ENCODE results near the gene MTX3.

MTX3 gene, protein sequence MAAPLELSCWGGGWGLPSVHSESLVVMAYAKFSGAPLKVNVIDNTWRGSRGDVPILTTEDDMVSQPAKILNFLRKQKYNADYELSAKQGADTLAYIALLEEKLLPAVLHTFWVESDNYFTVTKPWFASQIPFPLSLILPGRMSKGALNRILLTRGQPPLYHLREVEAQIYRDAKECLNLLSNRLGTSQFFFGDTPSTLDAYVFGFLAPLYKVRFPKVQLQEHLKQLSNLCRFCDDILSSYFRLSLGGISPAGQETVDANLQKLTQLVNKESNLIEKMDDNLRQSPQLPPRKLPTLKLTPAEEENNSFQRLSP

DNA sequence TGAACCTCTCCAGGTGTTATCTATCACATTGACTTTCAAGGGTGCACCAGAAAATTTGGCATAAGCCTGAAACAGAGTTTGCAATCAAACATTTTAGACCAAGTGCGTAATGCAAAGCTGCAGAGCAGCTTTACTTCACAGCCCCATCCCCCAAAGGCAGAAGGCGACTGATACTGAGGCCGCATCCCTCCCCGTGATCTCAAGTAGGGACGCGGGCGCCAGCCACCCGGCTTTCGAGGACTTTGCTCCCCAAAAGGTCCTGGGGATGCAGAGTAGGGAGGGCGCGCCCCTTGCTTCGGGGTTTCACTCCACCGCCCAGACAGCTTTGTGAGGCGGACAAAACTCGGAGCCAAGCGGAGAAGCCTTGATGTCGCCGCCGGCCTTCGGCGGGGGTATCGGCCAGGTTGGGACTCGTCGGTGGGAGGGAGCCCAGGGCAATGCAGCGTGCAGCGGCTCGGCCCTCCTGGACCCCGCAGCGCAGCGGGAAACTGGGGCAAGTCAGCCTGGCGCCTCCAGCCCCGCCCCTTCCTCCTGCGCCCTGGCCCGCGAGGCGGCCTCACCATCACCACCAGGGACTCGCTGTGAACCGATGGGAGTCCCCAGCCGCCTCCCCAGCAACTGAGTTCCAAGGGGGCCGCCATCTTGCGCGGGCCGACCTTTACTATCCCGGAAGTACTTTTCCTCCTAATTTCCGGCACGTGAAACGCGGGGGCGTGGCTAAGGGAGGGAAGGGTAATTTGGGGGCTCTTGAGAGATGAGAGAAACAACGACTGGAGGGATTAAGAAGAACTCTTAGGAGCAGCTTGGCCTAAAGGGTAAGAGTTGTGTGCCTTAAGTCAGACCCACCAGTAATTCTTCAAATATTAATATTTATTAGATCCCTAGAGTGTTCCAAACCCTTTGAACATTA, at the start of gene MTX3:
MTX3 (minus strand) TSS at position 665 of the 910 bp plus-strand sequence; CDS start at position 641, 24 bp downstream.
- peak; percentile 88 for DNase-seq

DNA sequence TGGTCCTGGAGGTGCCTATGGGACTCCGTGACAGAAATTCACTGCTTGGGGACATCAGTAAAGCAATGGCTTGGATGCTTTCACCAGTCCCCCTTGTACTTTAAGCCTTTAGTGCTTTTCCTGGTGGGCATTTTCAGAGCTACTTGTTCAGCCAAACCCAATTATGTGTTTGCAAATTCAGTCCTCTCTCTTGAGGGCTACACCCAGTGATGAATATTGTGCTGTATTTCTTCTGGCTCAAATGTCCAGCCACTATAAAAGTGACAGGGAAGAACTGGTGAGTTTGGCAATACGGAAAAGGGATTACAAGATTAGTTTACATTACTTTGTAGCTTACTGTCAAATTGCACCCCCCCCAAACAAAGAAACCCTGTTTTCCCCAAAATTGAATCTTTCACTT, 48.6 kb upstream of the MTX3 start:
- no peak for DNase-seq

DNA sequence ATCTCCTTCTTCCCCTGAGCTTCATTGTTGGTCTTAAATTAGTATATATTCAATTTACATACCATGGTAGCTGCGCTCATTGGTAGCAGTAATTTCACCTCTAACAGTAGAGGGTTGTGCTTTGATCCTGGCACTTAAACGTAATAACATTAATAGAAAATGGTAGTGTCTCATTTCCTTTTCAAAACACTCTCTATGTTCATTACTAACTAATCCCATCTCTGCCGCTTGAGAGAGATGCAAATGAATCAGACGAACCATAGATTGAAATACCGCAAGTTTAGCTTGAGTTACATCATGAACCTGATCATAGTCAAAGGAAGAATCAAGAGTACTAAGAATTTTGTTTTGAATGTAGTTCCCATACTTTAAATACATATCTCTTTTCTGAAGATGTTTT, 46.3 kb upstream of the MTX3 start:
- DNase-seq, result no peak

DNA sequence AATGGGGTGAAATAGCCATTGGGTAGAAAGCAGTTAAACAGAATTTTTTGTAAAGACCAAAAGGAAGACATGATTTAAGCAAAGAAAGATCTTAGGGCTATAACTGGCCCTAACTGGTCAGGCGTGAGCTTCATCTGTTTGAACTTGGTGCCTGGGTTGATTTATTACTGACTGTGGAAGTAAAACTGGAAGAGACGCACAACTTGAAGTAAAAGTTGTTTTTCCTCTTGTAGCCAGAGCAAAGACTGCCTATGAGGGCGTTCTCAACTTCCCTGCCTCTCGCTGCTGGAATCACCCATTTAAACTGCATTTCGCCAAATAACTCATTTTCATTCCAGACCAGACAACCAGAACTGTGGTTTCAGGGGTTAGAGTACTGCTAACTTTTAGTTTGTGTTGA, 45.6 kb upstream of the MTX3 start:
- no peak for DNase-seq

DNA sequence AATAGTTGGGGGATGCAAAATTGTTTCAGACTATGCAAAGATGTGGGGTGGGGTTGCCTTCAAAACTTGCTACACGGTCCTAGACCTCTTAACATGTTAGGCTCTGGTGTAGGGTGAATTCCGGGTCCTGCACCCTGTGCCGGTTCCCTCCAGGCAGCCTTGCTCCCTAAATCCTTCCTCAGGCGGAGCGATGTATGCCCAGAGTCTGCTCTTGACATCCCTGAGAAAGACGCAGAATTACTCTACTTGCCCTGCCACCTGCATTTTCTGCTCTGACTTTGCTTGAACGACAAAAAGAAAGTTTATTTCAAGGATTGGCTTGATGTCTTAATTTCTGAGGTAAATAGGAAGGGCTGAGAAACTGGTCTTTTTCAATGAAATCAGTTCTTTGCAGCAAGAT, 44.8 kb upstream of the MTX3 start:
- DNase-seq, result no peak

DNA sequence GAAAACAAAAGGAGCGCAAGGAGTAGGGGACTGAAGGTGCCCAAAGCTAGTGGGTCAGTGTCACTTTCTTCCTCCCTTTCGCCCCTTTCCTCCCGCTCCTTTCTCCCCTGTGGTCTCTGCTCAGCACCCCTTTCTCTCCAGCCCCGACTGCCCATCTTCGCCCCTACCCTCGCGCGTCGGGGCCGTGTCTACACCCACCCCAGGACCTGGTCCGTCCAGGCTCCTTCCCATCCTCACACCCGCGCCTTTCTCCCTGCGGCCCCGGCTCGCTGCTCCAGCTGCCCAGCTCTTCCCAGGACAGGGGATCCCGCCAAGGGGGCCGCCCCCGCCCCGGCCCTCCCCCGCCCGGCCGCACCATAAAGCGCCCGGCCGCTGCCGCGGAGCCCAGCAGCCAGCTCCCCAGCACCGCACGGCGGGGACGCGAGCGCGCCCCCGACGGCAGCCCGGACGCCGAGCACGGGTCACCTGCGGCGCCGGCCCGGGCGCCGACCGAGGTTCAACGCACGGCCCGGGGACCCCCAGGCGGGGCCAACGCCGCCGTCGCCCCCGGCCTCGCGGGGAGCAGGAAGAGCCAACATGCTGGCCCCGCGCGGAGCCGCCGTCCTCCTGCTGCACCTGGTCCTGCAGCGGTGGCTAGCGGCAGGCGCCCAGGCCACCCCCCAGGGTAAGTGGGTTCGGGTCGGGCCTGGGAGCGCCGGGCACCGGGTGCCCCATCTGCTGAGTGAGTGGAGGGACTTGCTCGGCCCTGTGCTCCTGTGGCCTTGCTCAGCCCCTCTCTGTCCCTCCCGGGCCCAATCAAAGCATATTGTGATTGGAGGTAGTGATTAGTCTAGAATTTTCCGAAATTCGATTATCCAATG, 44.1 kb upstream of the MTX3 start, which contains the start of gene THBS4:
THBS4 (plus strand) TSS at position 387 of the 860 bp plus-strand sequence; CDS start at position 577, 190 bp downstream.
- DNase-seq, result no peak

DNA sequence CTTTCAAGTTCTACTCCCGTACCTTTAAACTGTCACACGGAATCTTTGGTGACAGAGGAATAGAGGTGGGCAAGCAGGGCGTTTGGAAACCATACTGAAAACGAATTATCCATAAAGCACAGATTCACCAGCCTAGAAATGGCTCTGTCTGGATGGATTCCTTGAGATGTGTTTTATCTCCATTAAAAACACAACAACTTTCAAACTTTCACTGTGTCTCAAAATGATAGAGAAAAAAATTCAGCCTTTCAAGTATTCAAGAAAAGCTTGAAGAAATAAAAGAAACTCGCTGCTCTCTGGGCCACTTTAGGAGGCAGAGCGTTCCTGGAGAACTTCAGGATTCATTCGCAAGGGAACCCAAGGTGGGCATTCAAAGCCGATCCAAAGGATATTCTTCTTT, 43.5 kb upstream of the MTX3 start:
- no peak for DNase-seq

DNA sequence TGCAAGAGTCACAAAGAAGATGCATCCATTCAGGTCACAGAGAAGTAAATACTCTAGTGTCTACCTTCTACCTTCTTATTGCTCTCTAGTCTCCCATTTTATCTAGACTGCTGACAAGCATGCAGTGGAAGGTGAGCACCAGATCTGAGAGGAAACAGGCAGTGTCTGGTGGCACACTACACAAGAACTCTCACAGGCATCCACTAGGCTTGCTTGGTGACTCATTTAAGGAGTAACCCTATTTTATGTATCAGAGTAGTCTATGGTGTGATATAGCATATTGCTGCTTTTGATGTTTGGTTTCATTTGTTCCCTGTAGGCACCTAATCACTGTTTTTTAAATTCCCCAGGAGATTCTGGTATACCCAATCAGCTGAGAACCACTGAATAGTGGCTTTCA, 42.5 kb upstream of the MTX3 start:
- no peak for DNase-seq

DNA sequence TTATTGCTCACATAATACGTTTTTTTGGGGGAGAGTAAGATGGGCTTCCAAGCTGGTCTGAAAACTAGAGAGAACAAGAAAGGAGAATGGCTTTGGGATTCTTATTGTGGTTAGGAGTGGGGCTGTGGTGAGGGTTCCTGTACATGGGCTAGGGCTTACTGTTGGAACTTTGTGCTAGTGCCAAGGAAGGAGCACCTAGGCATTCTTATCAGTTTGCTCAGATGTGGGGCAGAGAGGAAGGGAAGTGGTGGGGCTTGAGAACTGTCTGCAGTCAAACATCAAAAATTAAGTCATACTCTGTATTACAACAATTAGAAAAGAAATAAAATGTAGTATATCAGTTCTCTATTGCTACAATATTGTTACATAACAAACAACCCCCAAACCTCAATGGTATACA, 40.0 kb upstream of the MTX3 start:
- DNase-seq, result no peak

DNA sequence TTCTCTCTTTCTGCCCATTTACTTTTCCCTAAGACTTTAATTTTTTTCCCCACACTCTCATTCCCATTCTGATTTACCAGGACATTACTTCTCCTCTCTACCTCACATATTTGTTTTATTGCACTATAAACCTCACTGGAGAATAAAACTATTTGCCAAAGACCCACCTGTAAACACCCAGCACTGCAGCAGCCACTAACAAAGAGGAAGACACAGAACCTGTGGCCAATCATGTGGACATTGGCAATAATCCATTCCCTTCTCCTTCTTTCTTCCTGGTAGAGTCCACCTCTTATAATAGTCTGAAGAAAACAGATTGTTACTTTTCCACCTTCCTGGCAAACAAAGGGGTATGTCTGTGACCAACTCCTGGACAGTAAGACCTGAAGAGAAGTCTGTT, 35.8 kb upstream of the MTX3 start:
- no peak for DNase-seq

DNA sequence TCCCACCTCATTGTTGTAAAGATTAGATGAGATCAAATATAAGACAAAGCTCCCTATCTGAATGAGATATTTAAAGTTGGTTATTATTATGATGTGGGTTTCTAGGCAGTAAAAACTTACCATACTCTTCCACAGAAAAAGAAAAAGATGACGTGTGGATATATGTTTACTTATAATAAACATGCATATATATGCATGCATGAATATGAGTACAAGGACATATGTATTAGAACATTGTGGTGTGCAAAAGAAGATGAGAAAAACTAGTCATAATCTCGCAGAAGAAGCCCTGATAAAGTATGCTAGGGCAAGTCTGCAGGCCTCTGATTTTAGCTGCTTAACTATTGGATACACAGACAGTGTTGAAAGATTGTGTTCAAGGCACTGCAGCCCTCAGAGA, 34.0 kb upstream of the MTX3 start:
- no peak for DNase-seq

DNA sequence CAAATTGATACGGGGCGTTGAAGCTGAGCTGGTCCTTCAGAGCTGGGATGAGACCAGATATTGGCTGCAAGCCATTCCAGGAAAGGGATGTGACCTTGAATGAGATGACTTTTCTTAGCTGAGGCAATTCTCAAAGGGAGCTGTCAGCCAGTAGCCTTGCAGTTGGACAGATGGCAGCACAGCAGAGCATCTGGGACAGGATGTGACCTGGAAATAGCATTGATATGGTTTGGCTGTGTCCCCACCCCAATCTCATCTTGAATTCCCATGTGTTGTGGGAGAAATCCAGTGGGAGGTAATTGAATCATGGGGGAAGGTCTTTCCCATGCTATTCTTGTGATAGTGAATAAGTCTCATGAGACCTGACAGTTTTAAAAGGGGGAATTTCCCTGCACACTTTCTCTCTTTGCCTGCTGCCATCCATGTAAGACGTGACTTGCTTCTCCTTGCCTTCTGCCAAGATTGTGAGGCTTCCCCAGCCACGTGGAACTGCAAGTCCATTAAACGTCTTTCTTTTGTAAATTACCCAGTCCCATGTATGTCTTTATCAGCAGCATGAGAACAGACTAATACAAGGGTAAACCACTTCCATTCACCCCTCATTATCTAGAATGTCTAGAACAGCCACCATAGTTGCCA, 19.8 kb upstream of the MTX3 start:
- DNase-seq, result no peak

DNA sequence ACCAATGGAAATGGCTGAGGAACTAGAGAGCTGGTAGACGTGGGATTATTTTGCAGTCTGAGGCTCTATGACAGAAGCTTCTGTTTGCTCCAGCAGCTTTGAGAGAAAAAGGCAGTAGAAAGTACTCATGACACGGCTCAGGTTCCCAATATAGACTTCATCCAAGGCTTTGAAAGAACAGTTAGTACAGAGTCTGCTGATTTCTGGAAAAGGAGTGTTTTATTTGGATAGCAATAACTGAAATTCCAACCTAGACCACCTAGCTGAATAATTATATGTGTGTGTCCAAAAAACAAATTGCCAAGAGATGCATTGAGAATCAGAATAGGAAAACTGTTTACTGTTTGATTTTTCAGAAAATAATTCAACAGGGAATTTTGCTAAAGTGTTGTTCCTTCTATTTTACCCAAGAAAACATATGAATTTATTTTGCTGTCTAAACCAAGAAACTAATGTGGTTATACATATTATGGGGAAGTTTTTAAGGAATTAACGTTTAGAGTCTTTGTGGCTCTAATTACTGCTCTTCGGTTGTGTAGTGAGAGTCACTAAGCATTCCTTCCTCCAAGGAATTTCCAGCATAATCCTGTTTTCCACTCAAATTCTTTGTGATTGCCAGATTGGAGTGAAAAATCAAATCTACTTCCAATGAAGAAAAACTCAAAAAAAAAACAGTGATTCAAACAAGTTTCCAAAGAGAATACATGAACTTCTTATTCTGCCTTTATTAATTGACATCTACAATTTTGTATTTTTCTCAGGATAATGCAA, 18.1 kb upstream of the MTX3 start:
- DNase-seq, result no peak

DNA sequence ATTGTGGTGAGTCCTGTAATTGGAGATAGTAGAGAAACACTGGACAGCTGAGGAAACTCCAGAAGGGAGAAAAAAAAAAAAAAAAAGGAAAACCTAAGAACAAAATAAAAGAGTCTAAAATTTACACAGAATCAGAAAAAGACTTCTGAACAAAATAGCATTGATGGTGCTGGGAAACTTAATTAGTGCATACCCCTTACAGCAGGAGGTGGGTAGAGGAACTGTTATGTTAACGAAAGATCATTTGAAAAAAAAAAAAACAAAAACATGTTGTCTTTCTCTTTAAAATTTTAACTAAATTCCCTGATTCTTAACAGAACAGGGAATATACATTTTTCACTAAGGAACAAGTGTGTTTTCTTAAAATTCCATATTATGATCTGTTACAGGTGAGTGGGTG, 11.6 kb upstream of the MTX3 start:
- no peak for DNase-seq

DNA sequence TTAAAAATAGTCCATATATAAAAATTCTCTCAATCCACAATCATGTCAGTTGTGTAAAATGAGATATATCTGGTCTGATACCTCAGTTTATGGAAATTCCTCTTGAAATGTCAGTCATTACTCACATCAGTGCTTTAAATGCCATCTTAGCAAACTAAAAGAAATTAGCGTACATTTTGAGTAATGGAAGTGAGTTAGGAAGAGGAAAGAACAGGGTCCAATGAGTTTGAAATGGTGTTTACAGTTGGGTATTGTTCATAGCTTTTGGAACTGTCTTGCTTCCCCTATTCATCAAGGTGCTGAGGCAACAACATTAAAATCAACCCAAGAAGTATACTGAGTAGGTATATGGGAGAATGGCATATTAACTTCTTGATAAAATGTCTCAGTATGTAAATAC, 8.7 kb upstream of the MTX3 start:
- DNase-seq, result no peak

DNA sequence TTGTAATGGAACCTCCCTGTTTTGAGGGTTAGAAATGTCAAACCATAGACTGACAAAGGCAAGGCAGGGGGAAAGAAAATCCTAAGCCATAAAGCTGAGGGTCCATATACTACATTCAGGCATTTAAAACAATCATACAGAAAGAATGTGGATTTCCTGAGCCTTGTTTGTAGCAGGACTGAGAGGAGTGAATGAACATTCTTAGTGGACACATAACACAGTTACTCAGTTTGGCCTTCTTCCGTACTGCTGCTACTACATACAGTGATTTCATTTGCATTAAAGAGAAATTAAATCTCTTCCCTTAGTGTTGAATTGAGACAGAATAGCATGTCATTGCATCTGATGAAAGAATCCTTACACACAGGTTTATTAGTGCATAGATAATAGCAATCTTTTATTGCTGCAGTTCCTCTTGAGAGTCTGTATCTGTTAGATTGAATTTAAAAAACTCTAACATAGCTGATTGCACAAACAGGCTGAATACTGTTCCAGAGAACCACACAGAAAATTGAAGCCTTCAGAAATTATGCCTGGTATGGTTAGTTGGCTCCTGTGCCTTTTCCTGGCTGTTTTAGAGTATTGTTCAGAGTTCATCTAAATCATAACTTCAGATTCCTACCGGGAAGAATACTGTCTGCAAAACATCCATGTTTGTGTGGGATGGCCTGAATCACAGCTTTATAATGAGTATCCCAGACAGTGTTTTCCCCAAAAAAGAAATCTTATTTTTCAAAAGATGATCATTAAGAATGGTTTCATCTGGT, 2.0 kb upstream of the MTX3 start:
- peak; percentile 30 for DNase-seq

DNA sequence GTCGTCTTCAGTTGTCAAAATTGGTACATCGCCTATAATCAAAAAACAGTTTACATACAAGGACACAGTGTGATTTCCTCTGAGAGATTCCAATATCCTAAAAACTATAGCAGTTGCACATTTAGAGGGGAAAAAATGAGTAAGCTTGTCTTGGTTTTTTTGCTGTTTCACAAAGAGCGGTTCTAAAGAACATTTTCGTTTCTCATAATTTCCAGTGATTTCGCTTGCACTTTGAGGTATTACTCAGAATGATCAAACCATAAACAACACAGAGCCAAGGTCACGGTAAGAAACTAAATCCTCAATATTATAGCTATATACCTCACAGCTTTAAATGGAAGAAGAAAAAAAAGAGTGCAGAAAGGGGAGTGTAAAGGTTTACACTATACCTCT, 861 bp downstream of the MTX3 start:
- peak; percentile 3 for DNase-seq

DNA sequence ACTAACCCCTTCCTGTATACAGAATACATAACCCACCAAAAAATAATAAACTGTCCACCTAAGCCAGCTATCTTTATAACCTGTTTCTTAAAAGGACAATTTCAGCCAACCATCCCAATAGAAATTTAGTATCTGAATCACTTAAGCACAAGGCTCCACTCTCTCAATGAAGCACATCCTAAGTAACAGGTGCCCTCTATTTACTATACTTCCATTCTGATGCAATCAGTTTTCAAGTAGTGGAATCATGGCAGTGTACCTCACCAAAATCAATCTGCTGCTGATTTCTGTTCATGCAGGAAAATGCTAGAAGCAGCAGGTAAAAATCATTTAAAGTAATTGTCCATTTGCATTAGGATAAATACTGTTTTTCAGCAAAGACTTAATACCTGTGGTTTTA, 4.8 kb downstream of the MTX3 start:
- DNase-seq, result no peak

DNA sequence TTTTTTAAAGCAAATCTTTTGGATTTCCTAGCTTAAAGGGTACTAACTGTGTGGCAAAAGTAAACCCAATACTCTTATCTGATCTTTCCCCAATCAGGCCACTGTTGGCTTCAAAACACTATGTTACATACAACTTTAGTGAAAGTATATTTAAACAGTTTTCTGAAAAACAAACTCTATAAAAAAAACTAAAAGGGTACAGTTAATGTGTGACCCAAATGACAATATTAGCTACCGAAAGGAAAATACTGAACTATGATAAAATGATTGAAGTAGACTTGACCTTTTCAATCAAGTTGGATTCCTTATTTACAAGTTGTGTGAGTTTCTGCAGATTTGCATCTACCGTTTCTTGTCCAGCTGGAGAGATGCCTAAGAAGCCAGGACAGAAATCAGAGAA, 5.8 kb downstream of the MTX3 start:
- DNase-seq, result no peak

DNA sequence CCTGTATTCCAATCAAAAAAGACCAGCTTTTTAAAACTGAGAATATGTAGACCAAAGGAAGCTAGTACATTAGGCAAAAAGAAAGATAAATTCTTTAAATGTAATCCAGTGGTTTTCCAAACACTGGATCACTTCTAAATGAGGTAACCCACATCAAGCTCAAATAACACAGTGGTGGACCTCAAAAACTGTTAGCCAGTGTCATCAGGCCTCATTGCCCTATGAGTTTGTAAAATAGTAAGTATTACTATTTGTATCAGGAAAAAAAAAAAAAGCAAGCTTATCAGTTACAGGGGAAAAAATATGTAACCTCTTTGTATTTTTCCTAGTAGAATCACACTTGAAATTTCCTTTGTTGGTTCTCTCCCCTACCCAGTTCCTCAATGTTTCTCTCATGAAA, 6.7 kb downstream of the MTX3 start:
- no peak for DNase-seq

DNA sequence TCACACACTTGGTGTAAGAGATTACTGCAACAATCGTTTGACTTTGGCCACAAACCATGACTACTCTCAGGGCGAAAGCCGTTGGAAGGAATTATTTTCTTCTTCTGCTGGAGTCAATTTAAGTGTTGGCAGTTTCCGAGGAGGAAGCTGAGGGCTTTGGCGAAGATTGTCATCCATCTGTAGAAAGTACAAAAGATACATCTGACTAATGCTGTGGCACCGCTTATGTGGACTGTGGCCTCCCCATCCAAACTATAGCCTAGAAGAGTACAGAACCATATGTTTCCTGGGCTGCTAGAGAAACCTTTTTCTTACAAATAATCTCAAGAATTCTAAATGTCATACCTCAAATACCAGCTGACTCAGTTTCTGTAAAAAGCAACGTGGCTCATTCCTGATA, 7.4 kb downstream of the MTX3 start:
- DNase-seq, result no peak
